HepG2 (cell line): ENCODE data around the gene FAF1. TPM values are rescaled to one million over a fixed set of nuclear protein-coding genes. Genes with fewer than 3 reads are reported as not detected.
A peak's percentile ranks its signal among the peaks of the same experiment; 100 is the strongest.

ENCODE experiments used
- AFF4 ChIP-seq: sonication (generic); formaldehyde crosslinking; IDR thresholded peaks from 2 replicates; pipeline ENCODE4 v1.4.0; 2020; ENCODE audit warnings: missing genetic modification reagents
- AGO1 ChIP-seq: fragments of 200-400 bp; formaldehyde crosslinking; IDR thresholded peaks from 2 replicates; pipeline ENCODE4 v1.6.1; 2017; ENCODE audit warnings: mild to moderate bottlenecking, low read depth, low read length, moderate library complexity; ENCODE audit not compliant: poor library complexity, severe bottlenecking
- ATF7-NPFF ChIP-seq: sonication (generic); formaldehyde crosslinking; IDR thresholded peaks from 2 replicates; pipeline ENCODE4 v1.8.1; 2023; ENCODE audit warnings: mild to moderate bottlenecking, low read depth, missing genetic modification reagents, moderate library complexity
- HIC2 ChIP-seq: sonication (generic); formaldehyde crosslinking; IDR thresholded peaks from 2 replicates; pipeline ENCODE4 v1.9.0; 2022; ENCODE audit warnings: low read depth, missing genetic modification reagents
- HOXA9 ChIP-seq: sonication (generic); formaldehyde crosslinking; IDR thresholded peaks from 2 replicates; pipeline ENCODE4 v1.8.1; 2022; ENCODE audit warnings: missing genetic modification reagents, mild to moderate bottlenecking, moderate library complexity, borderline replicate concordance
- IRF1 ChIP-seq: sonication (generic); formaldehyde crosslinking; IDR thresholded peaks from 2 replicates; pipeline ENCODE4 v1.4.0; 2020; ENCODE audit warnings: low read depth, mild to moderate bottlenecking, missing genetic modification reagents
- NR2C2 ChIP-seq: sonication (generic); formaldehyde crosslinking; IDR thresholded peaks from 2 replicates; pipeline ENCODE4 v1.4.0; 2020; ENCODE audit warnings: missing genetic modification reagents, mild to moderate bottlenecking, moderate library complexity, borderline replicate concordance
- POLR2AphosphoS5 ChIP-seq: IDR thresholded peaks from 2 replicates; pipeline ENCODE4 v1.6.1; 2012; ENCODE audit warnings: low read depth, low read length
- PRDM15 ChIP-seq: sonication (generic); formaldehyde crosslinking; IDR thresholded peaks from 2 replicates; pipeline ENCODE4 v1.4.0; 2020; ENCODE audit warnings: missing genetic modification reagents
- RARA ChIP-seq: IDR thresholded peaks from 2 replicates; pipeline ENCODE4 v1.6.1; 2016; ENCODE audit warnings: missing genetic modification reagents, missing compliant biosample characterization
- SRF ChIP-seq: IDR thresholded peaks from 2 replicates; pipeline ENCODE4 v1.6.1; 2011; ENCODE audit warnings: mild to moderate bottlenecking, low read depth, low read length, moderate library complexity
- STAG1 ChIP-seq: sonication (generic); formaldehyde crosslinking; IDR thresholded peaks from 2 replicates; pipeline ENCODE4 v1.4.0; 2020; ENCODE audit warnings: missing genetic modification reagents
- ZNF224 ChIP-seq: sonication (generic); formaldehyde crosslinking; IDR thresholded peaks from 2 replicates; pipeline ENCODE4 v1.5.0; 2020; ENCODE audit warnings: mild to moderate bottlenecking, missing genetic modification reagents
- ZNF331 ChIP-seq: sonication (generic); formaldehyde crosslinking; IDR thresholded peaks from 2 replicates; pipeline ENCODE4 v1.4.0; 2020; ENCODE audit warnings: missing genetic modification reagents
- ZNF34 ChIP-seq: sonication (generic); formaldehyde crosslinking; IDR thresholded peaks from 2 replicates; pipeline ENCODE4 v1.4.0; 2020; ENCODE audit warnings: mild to moderate bottlenecking, missing genetic modification reagents, borderline replicate concordance
- ZNF775 ChIP-seq: sonication (generic); formaldehyde crosslinking; IDR thresholded peaks from 2 replicates; pipeline ENCODE4 v1.4.0; 2020; ENCODE audit warnings: missing genetic modification reagents, mild to moderate bottlenecking, moderate library complexity, borderline replicate concordance
- ZSCAN22 ChIP-seq: sonication (generic); formaldehyde crosslinking; IDR thresholded peaks from 2 replicates; pipeline ENCODE4 v1.4.0; 2020; ENCODE audit warnings: mild to moderate bottlenecking, missing genetic modification reagents
- polyA plus RNA-seq, 8 experiments: library from polyadenylated mRNA; depleted of rRNA in 3 of 8; stranded (reverse) in 7 of 8; unstranded in 1 of 8; fragments of >200 nt; fragmentation: Illumina TruSeq in 4 of 8; extraction: Trizol in 4 of 8; gene quantifications; 2 replicates each; pipeline versions ENCODE4 v1.2.1 to v1.2.3, GENCODE V29; 2011 to 2016; ENCODE audit warnings: low read depth in 4 of 8, missing spikeins in 1 of 8, mixed read lengths in 1 of 8; ENCODE audit not compliant: insufficient read depth in 1 of 8
- total RNA-seq, 5 experiments: library from RNA; depleted of rRNA; stranded (reverse); fragments of >200 nt; fragmentation: Illumina TruSeq; extraction: Trizol; gene quantifications; 2 replicates each; pipeline ENCODE4 v1.2.3, GENCODE V29; 2016; ENCODE audit warnings: low read depth in 1 of 5

Gene FAF1
- total and polyA plus RNA-seq, 2 of the 13 experiments (the other 11 are each of a cell fraction or from before 2014, with no cell fraction given): 19.4 to 63.3 TPM

GRCh38 chr1:50967416-50968157 lies 7.5 kb upstream of the FAF1 start (continued):
- TF ChIP-seq PRDM15 (CRISPR knock-in tag) (no peak), STAG1 (no peak), ZSCAN22 (CRISPR knock-in tag) (0 out of 2 replicates have a peak, but pooled peaks have one; percentile 38), IRF1 (CRISPR knock-in tag) (no peak), AFF4 (CRISPR knock-in tag) (no peak; the same call in 1 of the 2 replicates), HIC2 (CRISPR knock-in tag) (no peak; the same call in 1 of the 2 replicates), ZNF34 (CRISPR knock-in tag) (no peak), AGO1 (no peak), SRF (no peak), ZNF775 (CRISPR knock-in tag) (peak; percentile 49; the same call in 1 of the 2 replicates), NR2C2 (CRISPR knock-in tag) (no peak; the same call in 1 of the 2 replicates), ZNF331 (CRISPR knock-in tag) (no peak; the same call in 1 of the 2 replicates), ZNF224 (CRISPR knock-in tag) (no peak), RARA (no peak), POLR2AphosphoS5 (no peak), ATF7-NPFF (CRISPR knock-in tag) (no peak), HOXA9 (CRISPR knock-in tag) (no peak)
